Measurements from ENCODE around the gene TGM2.
A peak's percentile ranks its signal among the peaks of the same experiment; 100 is the strongest.
"Not testable (repeated sequence)": the region's sequence is repeated elsewhere in the genome, so short reads cannot be mapped to it uniquely, and the experiment has no call there.

Gene TGM2

DNA sequence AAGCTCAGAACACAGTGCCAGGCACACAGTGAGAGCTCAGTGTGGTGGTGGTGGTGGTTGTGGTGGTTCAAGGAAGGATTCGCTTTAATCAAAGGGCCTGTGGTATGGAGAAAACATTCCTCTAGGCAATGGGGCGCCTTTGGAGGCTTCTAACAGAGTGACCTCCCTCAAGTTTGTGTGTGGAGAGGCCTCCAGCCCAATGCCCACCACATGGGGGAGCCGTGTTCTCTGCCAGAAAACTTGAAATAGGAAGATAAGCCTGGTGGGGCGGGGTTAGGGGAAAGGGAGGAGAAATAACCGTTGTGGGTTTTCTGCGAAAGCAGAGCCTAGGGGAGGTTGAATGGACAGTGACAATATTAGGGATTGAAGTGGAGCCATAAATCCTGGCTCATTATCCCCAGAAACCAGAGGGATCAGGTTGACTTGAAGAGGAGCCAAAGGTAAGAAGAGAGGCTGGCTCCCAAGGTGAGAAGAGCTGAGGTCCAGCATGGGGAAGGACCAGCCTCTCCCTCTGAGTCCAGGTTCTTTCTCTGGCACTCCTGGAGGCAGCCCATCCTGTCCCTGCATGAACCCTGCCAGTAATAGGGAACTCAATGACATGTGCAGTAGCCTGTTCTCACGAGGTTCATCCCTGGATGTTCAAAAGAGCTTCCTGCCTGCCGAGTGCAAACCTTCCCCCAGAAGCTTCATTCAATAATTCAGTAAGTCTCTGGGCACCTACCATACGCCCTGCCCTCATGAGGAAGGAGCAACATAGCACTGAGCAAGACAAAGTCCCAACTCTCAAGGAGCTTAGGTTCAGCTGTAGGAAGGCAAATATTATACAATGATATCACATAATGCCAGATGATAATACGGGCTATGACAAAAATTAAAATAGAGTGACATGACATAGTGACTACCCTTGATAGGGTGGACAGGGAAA lies 51.4 kb downstream of the TGM2 start:
- DNase-seq, result peak; percentile 27

DNA sequence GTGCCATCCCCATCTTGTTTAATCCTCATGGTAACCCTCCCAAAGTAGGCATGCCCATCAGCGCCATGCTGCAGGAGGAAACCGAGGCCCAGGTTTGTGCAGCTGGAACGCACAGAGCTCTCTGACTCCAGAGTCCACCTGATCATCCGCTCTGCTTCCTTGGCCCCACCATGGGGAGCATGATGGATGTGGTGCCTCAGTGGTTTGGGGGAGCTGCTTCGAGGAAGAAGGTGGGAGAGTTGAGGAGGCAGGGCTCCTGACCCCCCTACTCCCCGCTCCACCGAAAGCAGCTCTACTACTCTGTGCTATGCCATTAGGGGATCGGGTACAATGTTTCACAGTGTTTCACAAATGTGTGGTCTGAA lies 52.2 kb downstream of the TGM2 start:
- DNase-seq, result no peak

- no peak for DNase-seq
Observed at GRCh38 chr20:38112261-38112929, 52.7 kb downstream of the TGM2 start.

DNA sequence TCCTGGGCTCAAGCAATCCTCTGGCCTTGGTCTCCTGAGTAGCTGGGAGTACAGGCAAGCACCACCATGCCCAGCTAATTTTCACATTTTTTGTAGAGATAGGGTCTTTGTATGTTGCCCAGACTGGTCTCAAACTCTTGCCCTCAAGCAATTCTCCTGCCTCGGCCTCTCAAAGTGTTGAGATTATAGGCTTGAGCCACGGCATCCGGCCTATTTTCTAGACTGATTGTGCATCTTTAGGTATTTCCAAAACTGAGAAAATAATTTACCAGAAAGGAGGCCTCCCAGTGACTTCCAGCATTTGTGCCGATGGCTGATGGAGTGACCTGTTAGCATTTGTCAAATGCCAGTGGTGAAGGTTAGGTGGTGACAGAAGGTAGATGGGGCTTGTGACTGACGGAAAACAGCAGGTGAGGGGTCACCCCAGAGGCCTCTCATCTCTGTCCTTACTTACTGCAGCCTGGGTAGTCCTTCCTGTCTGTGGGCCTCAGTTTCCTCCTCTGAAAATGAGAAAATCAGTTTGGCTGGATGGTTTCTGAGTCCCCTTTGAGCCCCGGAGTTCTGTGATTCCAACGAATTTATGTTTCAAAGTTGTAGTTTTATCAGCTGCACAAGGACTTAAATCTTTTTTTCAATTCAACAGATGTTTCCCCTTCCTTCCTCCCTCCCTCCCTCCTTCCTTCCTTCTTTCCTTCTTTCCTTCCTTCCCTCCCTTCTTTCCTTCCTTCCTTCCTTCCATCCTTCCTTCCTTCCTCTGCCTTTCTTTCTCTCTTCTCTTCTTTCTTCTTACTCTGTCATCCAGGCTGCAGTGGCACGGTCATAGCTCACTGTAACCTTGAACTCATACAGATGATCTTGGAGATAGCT lies 53.5 kb downstream of the TGM2 start:
- DNase-seq, result no peak

DNA sequence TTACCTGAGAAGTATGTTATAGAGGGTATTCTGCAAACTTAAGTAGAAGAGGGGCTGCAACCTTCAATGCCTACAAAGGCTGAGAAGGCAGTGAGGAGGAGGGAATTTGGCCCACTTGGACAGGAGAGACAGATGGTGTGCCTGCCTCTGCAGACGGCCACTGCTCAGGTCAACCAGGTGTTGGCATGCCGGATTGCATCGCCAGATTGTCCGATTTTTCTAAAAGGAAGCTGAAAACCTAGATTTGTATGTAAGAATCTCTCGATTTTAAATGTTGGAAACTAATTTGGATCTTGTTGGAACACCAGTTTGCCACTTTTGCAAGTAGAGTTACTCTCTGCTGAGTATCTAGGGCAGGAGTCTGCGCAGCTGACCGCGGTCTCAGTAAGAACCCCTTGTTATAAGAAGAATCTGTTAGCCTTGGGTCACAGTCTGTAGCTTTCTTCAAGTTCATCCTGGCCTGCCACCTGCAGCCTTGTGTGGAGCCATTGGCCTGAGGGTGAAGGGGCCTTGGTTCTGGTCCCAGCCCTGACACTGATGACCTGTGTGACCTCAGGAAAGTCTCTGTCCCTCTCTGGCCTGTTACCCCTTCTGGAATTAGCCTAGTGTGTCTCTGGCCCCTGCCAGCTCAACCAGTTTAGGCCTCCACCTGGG lies 54.4 kb downstream of the TGM2 start:
- DNase-seq, result no peak

- peak; percentile 99 for DNase-seq
Observed at GRCh38 chr20:38109591-38110524, 55.2 kb downstream of the TGM2 start.

DNA sequence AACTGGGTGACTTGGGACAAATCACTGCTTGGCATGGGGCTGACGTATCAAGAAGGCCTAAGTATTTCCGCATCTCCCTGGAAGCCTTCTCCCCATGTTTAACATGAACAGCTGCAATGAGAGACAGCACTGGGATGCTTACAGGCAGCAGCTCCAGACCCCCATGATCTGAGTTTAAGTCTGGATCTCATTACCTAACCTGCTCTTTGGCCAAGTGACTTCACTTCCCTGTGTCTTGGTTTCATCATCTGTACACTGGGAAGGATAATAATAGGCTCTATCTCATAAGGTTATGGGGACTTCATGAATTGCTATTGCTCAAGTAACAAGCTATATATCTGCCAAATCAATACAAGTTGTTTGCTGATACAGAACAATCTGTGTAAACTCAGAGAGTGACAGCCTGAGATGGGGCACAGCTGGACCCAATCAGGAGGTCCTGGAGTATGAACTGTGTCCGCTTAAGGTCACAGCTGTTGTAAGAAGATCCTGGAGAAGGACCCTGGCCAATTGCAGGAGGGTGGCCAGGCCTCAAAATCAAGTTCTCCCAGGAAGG lies 56.0 kb downstream of the TGM2 start:
- DNase-seq, result peak; percentile 83

DNA sequence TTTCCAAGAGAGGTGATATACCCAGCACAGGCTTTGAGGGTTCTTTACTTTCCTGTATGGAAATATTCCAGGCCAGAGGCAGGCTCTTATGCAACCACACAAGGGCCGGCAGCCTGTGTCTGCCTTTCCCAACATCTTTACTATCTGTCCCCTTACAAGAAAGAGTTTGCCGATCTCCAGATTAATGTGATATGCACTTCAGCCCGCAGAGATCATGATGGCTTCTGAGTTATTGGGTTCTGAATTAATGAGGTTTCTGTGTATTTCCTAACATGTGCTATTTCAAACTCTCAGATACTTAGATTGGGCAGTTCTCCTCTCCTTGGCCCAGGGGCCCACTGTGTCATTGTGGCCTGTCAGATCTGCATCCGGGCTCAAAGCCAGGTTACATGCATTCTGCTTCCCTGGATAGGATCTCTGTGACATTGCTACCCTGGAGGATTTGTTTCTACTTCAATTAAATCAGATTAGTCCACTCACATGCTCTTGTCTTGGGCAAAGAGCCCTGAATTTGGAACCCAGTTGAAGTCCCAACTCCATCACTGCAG lies 56.6 kb downstream of the TGM2 start:
- DNase-seq, result peak; percentile 59

DNA sequence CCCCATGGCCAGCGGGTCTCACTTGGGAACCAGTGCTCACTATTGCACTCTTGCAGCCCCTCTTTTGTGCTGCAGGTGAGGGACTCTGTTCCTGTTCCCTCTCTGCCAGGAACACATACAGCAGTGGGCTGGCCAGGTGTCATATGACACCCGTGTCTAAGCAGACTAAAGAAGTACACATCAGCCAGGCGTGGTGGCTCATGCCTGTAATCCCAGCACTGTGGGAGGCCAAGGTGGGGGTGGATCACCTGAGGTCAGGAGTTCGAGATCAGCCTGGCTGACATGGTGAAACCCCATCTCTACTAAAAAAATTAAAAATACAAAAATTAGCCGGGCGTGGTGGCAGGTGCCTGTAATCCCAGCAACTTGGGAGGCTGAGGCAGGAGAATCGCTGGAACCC lies 57.2 kb downstream of the TGM2 start:
- DNase-seq, result not testable (repeated sequence)

DNA sequence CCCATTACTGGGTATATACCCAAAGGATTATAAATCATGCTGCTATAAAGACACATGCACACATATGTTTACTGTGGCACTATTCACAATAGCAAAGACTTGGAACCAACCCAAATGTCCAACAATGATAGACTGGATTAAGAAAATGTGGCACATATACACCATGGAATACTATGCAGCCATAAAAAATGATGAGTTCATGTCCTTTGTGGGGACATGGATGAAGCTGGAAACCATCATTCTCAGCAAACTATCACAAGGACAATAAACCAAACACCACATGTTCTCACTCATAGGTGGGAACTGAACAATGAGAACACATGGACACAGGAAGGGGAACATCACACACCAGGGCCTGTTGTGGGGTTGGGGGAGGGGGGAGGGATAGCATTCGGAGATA lies 57.7 kb downstream of the TGM2 start:
- not testable (repeated sequence) for DNase-seq

- DNase-seq, result no peak
Observed at GRCh38 chr20:38106461-38106860, 58.6 kb downstream of the TGM2 start.

DNA sequence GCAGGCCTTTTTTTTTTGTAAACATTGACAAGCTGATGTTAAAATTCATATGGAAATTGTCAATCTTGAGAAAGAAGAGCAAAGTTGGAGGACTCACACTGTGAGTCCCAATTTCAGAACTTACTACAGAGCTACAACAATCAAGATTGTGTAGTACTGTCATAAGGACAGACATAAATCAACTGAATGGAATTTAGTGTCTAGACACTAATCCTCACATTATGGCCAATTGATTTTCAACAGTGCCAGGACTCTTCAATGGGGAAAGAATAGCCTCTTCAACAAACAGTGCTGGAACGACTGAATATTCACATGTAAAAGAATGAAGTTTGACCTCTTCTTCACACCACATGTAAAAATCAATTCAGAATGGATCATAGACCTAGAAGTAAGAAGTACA lies 60.8 kb downstream of the TGM2 start:
- DNase-seq, result no peak

DNA sequence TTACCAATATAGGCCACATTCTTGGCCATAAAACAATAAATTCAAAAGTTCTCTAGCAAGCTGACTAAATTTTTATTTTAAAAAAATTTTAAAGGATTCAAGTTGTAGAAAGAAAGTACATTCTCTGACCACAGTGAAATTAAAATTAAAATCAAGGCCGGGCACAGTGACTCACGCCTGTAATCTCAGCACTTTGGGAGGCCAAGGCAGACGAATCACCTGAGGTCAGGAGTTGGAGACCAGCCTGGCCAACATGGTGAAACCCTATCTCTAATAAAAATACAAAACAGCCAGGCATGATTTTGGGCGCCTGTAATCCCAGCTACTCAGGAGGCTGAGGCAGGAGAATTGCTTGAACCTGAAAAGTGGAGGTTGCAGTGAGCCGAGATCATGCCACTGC lies 62.9 kb downstream of the TGM2 start:
- DNase-seq, result not testable (repeated sequence)

- DNase-seq, result no peak
Observed at GRCh38 chr20:38098952-38099351, 66.1 kb downstream of the TGM2 start.

DNA sequence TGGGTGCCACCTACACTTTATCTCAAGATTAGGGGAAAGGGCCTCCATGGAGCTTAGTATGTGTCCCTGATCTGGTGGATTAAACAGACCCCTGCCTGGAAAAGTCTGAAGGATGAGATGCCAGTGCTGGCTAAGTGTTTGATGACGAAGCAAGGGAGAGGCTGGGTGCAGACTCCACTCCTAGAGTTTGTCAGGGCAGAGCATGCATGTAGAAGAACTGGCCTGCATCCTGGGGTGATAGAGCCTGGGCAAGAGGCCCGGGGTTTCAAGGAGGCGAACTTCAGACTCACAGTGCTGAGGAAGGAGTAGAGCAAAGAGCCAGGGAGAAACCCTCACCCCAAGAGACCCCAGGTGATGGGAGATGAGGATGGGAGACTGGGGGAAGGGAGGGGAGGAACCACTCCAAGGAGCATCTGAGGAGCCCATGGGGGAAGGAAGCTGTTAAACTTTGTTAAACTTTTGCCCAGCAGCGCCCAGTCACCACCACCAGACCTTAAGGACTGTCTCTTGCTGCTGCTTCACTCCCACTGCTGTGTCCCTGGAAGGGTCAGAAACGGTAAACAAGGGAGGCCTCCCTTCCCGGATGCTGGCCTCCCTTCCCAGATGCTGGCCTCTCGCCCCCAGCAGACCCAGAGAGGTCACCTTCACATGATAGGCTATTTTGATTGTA lies 69.9 kb downstream of the TGM2 start:
- DNase-seq, result no peak

GRCh38 chr20:38094373-38094891 lies 70.6 kb downstream of the TGM2 start:
- peak; percentile 72 for DNase-seq

- no peak for DNase-seq
Observed at GRCh38 chr20:38093641-38094077, 71.4 kb downstream of the TGM2 start.

DNA sequence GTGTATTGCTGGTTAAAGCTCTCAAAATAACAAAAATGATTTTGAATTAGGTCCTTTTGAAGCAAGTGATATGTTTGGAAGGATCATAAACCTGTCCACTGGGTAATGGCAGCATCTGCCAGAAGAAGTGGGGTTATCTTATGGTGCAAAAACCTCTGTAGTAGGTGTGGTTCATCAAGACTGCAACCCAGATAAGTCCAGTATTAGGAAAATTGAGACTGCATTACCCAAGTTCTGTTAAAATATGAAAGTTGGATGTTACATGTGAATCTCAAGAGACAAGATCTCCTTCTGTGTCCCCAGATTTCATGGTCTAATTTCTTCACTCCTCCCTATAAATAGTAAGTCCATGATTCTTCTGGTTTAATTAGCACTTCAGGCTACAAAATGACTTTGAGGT lies 72.2 kb downstream of the TGM2 start:
- DNase-seq, result no peak

DNA sequence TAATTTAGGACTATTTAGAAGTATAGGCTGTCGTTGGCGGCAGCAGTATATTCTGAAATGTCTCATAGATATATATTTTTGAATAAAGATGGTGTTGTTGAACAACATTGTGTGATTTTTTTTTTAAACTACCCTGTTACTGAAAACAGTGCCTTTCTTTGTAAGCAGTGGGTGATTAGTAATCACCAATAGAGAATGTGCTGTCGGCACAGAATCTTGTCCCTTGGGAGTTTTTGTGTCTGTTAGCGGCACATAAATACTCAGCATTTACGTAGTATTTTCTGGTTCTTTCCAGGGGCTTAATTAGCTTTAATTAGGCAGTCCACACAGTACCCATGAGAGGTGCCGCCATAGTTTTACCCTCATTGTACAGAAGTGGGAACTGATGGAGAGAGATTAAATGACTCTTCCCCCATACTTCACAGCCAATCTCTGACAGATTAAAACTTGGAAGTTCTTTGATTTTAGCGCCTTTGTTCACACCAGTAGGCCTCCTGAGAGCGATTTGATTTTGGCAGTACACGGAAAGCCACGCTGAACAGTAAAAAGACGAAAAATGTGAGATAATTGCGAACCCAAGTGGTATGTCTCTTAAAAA lies 72.7 kb downstream of the TGM2 start:
- DNase-seq, result no peak

Measured in fibroblast of skin of right quadriceps (primary cell).